Omental fat pad (tissue), 4 donors: ENCODE results near the gene DCP2. TPM values are rescaled to one million over a fixed set of nuclear protein-coding genes. Genes with fewer than 3 reads are reported as not detected.

Experiments
- ATAC-seq: fragments of 150-250 bp; one replicate; pipeline ENCODE4 v1.9.1; 2016; ENCODE audit warnings: mild to moderate bottlenecking, moderate library complexity; ENCODE audit not compliant: low FRiP score
- DNase-seq: peaks from one replicate; pipeline ENCODE4 v3.0.0-alpha.2; 2019; ENCODE audit warnings: low spot score
- CTCF ChIP-seq, 3 donors: fragments of 450-650 bp; IDR thresholded peaks; one replicate each; pipeline ENCODE4 v1.5.1; 2016 to 2017; ENCODE audit warnings: antibody characterized with exemption in 3 of 3, mild to moderate bottlenecking in 3 of 3, moderate library complexity in 2 of 3
- total RNA-seq, 4 donors: library from RNA; depleted of rRNA; stranded (reverse); fragments of >200 nt; gene quantifications; one replicate each; pipeline ENCODE4 v1.1.0, GENCODE V29; 2016

The DCP2 gene
- total RNA-seq, 4 donors from 2014 or later: 22.2 to 53.4 (median 25.9) TPM

GRCh38 chr5:112975721-112976431 is 722 bp upstream of the DCP2 start:
- DNase-seq: no peak
- TF ChIP-seq CTCF (IDR thresholded peaks at IDR 0.05): no peak
- ATAC-seq: peak; percentile 27

DNA sequence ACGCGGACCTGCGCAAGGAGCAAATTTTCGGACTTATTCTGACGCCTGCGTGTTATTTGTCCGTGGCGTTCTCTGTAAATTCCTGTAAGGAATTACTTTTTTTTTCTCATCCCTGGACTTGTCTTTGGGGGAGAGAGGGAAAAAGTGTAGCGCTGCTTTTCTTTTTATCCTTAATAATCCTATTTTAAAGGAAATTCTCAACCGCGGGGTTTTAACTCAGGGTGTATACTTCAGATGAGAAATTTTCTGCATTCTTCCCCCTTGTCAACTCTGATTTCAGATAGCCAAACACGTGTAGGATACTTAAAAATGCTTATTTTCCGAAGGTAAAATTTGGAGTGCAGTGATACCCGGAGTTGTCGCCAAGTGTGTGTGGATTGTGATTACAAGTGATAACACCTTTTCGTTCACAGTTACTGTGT is 853 bp downstream of the DCP2 start:
- no peak for DNase-seq
- TF ChIP-seq CTCF (IDR thresholded peaks at IDR 0.05): no peak
- ATAC-seq: no peak

DNA sequence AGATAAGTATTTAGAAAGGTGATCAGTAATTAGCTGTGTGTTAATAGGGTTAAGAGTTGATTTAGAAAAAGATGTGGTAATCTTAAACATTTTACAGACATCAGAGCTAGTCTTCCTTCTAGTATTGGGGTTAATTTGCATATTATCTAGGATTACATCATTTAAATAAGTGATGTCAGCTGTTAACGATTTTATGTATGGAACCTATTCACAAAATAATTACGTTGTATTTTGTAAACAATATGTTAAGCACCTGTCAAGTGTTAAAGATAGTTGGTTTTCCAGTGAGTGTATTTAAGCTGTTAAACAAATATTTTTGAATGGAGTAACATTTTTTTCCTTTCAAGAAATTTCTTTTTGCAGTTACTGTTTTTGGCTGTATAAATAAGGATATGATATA is 2.2 kb downstream of the DCP2 start:
- ATAC-seq (no peak), DNase-seq (no peak)
- TF ChIP-seq CTCF (IDR thresholded peaks at IDR 0.05): no peak

- ATAC-seq (no peak), DNase-seq (no peak)
- no peak for TF ChIP-seq CTCF (IDR thresholded peaks at IDR 0.05)
Observed at GRCh38 chr5:112979723-112980122, 3.1 kb downstream of the DCP2 start.

- TF ChIP-seq CTCF (IDR thresholded peaks at IDR 0.05): no peak
- DNase-seq: no peak
- no peak for ATAC-seq
Observed at GRCh38 chr5:112983363-112983762, 6.8 kb downstream of the DCP2 start.

GRCh38 chr5:112986224-112986623 is 9.6 kb downstream of the DCP2 start:
- TF ChIP-seq CTCF (IDR thresholded peaks at IDR 0.05): no peak
- no peak for ATAC-seq
- DNase-seq: no peak
